HL-60/S4 treated with retinoic acid at 250 ng/mL for 4 days and 3 days (cell line): Measurements from ENCODE around the gene INVS.
"Not testable (repeated sequence)": the region's sequence is repeated elsewhere in the genome, so short reads cannot be mapped to it uniquely, and the experiment has no call there.

Source experiments
- in situ Hi-C: fragments of 300-500 bp; cut with MboI; formaldehyde crosslinking; loops from 2 replicates; pipeline ENCODE4 v1.7.0; 2022; ENCODE audit warnings: low sequenced_read_pairs

The INVS gene

DNA sequence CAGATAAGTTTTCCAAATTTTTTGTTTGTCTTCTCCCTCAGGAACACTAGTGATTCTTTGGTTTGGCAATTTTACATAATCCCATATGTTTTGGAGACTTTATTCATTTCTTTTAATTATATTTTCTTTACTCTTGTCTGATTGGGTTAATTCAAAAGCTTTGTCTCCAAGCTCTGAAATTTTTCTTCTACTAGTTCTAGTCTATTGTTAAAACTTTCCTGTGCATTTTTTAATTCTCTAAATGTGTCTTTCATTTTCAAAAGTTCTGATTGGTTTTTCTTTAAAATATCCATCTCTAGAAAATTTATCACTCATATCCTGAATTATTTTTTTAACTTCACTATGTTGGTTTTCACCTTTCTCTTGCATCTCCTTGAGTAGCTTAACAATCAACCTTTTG is 92.2 kb downstream of the INVS start:
- in situ Hi-C loops: no loop called here

DNA sequence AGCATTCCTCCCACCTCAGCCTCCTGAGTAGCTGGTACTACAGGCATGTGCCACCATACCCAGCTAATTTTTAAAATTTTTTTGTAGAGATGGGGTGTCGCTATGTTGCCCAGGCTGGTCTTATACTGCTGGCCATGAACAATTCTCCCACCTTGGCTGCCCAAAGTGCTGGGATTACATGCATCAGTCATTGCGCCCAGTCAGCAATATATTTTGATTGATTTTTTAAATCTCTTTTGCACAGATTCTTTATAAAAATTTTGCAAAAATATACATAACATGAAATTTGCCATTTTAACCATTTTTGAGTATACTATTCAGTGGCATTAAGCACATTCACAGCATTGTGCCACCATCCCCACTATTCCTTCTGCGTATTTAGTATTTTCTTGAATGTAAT is 94.0 kb downstream of the INVS start:
- in situ Hi-C loops: no loop called here

DNA sequence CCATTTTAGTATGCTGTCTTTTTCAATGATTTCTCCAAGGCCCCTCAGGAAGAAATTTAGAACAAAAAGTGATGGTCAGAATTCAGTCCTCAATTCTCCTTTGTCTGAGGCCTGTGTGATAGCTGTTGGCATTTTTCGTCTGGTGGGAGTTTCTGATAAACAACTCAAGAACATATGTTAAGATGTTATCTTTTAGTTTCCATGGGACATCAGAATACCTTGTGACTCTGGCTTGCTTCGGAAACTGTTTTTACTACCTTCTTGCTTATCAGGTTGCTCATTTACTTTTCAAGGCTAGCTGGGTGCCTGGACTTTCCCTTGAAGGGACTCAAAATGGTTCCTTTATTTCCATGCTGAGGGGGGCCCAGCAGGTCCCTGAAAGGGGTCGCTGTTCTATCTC is 97.2 kb downstream of the INVS start:
- in situ Hi-C loops: no loop called here

DNA sequence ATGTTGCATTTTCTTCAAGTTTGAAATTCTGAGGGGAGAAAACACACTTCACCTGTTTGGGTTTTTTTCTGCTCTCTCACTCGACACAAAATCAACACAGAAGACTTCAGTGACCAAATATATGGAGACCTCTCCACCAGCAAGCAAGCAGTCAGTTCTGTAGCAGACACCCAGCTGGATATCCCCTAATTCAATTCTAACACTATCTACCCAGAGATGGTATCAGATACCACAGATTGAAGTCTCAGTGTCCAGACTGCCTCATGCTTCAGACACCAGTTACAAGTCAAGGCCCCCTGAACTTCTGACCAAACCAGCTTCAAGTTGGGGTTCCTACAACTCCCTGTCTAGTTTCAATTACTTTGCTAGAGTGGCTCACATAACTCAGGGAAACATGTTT is 97.8 kb downstream of the INVS start:
- in situ Hi-C loops: no loop called here

DNA sequence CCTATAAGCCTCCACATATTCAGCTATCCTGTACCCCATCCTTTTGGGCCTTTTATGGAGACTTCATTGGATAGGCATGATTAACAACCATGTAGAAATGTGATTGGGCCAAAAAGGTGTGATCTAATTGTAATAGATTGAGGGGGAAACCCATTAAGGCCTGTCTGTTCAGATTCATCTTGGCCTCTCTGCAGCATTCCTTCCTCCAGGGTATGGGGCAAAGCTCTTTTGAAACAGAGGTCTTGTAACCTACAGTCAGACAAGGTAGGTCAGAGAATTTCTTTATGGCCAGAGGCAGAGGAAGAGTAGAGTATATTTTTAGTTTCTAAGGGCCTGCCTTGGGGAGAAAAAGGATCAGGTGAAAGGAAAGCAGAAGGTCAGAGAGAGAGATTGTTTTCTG is 98.5 kb downstream of the INVS start:
- in situ Hi-C loops: no loop called here

DNA sequence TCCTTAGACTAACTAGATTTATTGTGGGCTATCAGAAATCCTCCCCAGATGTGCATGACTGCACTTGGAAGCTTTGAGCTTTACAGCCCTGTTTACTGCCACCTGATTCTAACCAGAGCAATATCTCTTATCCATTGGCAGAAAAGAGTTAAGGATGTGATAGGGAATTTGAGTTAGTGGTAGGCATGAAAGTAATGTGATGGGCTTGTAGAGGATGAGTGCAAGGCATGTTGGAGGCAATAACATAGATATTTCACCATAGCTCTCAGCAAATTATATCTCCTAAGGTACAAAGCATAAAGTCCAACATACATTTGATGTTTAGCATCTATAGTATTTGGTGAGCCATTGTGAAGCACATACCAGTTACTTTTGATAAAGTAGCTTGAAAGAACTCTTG is 103.8 kb downstream of the INVS start:
- in situ Hi-C loops: no loop called here

DNA sequence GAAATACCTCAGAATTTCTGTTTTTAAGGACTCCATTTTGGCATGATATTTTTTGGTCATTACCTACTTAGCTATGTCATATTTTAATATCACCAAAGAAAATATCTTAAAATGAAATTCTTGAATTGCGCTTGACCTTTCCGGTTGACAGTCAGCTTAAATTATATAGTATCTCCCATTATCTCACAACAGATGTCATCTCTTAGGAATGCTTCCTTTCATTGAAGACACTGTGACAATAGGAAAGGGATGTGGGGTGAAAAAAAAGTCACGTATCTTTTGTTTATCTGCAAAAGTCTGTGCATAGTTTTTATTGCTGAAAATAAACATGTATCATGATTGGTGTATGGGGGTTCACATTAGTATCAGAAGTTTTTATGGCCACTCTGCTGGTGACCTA is 105.8 kb downstream of the INVS start:
- in situ Hi-C loops: no loop called here

DNA sequence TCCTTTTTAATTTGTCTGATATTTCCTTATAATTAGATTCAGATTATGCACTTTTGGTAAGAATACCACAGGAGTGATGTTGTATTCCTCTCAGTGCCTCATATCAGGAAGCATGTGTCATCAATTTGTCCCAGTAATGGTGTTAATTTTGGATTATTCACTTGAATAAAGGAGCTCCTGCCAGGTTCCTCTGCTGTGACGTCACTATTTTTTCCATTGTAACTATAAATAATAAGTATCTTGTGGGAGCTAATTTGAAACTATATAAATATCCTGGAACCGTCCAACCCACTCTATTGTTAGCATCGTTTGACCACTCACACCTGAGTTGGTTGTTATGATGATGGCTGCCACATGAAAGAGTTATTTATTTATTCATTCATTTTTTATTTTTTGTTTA is 107.9 kb downstream of the INVS start:
- in situ Hi-C loops: no loop called here

DNA sequence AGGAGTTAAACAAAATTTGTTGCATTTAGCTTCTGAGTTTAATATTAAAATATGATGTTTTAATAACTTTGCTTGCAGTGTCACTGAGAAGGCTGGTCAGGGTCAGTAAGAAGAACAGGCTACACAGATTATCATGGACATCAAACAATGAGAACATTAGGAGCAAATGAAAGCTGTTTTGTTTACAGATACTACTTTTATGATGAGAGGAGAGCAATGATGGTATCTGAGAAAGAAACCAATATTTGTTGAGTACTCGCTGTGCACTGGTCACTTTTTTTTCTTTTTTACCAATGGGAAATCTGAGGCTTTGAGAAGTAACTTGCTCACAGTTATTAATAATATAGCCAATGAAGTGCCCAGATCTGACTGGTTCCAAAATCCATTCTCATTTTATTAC is 109.6 kb downstream of the INVS start:
- in situ Hi-C loops: no loop called here

DNA sequence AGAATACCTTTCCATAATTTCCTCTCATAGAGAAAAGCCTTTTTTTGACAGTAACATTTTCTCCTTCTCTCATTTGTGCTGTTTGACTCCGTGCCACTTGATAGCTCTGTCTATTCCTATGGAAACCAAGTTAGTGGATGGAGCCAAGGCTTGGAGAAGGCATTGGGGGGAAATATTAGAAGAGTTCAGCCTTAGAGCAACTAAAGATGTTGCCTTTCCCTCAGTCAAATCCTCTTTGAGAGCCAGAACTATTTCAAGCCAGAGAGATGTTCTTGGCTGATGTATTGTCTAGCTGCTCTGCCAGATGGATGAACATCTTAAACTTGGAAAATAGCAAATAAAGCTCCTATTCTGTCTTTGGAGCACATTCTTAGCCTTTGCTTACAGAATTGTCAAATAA is 112.4 kb downstream of the INVS start:
- in situ Hi-C loops: no loop called here

DNA sequence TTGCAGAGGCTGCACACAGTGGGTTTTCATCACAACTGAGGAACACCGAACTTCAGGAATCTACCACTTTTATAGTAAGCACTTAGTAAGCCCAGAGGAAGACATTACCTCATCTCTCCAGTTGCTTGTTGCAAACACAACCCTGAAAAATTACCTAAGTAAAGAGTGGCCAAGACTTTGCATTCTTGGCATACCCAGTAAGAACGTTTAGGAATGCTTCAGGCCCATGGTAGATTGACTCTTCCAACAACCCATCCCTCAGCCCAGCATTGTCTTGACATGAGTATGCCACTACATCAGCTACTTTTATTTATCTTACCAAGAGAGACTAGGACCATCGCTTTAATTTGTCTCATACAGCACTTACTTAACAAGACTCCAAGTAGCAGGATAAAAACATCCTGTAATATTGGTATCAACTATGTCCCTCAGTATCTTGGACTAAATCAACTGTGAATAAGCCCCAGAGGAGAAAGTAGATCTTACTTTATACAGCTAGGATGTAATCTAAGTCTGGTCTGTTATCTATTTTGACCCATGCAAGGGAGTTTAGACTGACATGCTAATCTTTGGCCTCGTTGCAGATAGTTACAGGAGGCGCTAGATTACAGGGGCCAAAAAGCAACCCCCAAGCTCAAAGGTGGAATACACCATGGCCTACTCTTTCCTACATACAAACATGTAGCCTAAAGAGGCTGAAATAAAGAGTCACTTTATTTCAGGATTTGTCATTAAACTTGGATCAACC is 114.9 kb downstream of the INVS start:
- in situ Hi-C loops: no loop called here

DNA sequence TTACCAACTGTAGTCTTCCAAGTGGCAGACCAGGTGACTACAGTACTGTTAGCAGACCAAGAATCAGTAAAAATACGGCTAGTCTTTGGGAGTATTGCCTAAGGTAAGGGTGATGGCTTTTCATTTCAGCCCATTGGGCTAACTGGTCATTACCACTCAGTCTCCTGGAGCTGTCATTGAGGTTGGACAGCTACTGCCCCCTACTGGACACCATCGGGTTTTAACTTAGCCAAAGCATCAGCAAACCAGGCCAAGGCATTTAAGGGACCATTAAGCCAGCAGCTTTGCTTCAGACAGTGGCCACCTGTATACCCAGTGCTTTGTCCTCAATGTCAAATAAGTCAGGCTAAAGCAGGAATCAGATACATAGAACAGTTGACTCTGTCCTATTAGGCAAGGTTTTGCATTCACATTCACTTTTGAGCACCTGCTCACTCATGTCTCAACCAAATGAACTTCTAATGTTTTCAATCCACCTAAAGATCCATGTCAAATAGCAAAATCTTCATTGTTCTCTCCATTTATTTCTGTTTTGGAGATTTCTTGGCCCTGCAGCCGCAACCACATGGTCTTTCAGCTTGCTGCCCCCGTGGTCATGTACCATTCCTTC is 117.2 kb downstream of the INVS start:
- in situ Hi-C loops: no loop called here

DNA sequence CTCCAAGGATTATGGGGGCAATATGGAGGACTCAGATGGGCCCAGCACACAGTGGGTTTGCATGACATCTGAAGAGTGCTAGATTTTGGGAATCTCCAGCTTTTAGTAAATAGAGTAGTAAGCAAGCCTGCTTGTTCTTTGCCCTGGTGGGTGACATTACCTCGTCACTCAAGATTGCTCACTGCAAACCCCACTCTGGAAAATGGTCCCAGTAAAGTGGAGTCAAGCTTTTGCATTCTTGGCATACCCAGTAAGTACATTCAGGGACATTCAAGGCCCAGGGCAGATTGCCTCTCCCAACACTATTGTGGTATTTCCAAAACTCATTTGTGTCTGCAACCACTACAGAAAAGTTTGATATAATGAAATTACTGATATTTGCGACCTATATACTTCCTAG is 118.5 kb downstream of the INVS start:
- in situ Hi-C loops: no loop called here

DNA sequence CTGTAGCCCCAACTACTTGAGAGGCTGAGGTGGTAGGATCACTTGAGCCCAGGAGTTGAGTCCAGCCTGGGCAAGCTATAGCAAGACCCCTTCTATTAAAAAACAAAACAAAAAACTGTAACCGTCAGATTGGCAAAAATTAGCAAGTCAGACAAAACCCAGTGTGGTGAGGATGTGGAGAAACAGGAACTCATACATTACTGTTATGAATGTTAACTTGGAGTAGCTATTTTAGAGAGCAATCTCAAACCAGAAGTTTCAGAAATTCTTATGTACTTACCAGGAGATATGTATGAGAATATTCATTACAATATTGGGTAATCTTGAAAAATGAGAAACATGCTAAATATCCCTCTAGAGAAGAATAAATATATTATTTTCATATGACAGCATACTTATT is 120.3 kb downstream of the INVS start:
- in situ Hi-C loops: no loop called here

DNA sequence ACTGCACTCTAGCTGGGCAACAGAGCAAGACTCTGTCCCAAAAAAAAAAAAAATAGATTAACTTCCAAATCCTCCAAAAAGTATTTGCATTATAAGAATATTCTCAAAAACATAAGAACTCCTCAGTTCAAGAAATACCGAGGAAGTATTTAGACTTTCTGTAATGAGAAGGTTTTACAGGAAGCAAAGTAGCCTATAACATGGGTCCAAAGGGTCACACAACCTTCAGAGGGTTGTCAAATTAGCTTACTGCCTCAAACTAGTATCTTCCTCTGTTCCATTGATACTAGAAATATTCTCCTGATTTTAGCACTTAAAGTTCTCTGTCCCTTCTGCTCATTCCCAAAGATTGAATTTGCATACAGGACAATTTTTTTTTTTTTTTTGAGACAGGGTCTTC is 121.9 kb downstream of the INVS start:
- in situ Hi-C loops: no loop called here

DNA sequence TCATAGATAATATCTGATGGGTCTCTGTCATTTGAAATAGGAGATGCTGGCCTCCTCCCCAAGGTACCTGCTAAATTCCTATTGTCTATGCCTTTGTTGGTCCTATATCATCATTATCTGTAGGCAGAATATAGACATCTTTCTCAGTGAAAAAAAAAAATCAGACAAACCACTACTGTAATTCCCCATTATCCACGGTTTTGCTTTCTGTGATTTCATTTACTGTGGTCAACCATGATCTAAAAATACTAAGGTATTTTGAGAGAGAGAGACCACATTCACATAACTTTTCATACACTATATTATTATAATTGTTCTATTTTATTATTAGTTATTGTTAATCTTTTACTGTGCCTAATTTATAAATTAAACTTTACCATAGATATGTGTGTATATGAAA is 122.5 kb downstream of the INVS start:
- in situ Hi-C loops: no loop called here

DNA sequence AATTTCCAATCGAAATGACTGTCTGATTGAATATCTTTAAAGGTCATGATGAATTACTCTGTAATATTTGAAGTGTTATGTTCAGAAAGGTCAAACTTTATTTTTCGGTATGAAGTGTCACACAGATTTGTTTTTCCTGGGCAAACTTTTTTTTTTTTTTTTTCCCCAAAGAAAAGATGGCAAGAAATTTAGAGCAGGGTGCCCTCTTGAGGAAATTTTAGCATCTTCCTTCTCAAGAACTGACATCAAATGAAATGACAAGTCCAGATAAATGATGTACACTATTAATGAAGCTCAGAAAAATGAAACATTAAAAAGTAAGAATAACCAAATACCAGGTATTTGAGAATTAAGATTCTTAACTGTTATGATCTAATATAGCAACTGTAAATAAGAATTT is 123.6 kb downstream of the INVS start:
- in situ Hi-C loops: no loop called here

DNA sequence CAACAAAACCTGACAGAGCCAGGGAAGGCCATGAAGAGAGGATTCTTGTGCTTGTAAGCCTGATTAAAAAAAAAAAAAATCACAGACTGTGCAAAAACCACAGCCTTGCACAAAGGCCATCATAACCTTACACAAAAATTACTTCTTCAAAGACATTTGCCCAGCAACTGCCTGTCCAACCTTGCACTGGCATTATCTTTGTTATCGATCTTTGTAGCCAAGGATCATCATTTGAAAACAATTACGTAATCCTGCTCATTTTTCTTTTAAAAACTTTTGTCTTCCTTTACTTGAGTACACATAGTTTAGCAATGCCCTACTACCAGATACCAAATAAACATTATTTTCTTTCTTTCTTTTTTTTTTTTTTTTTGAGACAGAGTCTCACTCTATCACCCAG is 128.6 kb downstream of the INVS start:
- in situ Hi-C loops: no loop called here

DNA sequence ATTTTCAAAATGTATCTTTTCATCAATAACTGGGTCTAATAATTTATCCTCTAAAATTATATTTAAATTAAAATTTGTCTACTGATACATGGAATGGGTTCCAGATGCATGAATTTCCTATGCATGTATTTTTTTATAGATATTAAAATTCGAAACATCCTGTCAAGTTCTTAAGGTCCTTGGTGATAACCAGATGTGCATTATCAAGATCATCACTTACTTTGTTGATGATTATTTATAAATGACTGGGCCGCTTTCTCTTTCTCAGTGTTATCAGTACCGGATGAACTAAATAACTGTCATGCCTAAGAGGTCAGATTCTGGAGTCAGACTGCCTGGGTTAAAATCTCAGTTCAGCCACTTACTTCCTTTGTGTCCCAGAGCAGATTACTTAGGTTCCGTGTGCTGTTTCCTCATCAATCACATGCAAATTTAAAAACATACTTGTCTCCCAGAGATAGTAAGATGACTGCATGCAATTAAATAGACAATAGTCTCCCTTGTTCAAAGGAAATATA is 129.4 kb downstream of the INVS start:
- in situ Hi-C loops: no loop called here

DNA sequence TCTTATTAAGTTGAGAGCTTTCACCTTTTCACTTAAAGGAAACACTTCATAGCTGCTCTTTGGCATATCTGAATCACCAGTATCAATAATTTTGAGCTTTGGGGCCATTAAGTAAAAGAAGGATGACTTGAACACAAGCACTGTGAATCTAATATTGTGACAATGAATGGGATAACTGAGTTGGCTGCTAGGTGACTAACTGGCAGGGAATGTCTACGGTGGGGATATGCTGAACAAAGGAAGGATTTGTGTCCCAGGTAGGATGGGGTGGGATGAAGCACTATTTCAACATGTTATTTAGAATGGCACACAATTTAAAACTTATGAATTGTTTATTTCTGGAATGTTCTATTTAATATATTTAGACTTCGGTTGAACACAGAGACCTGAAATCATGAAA is 130.1 kb downstream of the INVS start:
- in situ Hi-C loops: no loop called here

DNA sequence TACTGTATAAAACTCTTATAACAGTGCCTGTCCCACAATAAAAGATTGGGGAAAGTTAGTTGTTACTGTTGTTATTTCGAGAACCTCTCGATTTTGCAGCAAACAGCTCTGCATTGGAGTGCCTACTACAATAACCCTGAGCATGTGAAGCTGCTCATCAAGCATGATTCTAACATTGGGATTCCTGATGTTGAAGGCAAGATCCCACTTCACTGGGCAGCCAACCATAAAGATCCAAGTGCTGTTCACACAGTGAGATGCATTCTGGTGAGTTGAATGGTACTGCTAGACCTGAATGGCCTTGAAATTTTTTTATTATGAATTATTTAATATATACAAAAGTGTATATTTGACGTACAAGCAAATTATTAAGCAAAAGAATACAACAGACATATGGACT is 130.5 kb downstream of the INVS start:
- in situ Hi-C loops: no loop called here

DNA sequence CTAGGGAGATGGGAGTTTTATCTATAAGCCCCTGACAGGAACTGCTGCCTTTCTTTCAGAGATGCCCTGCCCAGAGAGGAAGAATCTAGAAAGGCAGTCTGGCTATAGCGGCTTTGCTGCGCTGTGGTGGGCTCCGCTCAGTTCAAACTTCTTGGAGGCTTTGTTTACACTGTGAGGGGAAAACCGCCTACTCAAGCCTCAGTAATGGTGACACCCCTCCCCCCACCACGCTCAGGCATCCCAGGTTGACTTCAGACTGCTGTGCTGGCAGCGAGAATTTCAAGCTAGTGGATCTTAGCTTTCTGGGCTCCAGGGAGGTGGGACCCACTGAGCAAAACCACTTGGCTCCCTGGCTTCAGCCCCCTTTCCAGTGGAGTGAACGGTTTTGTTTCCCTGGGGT is 137.9 kb downstream of the INVS start:
- in situ Hi-C loops: not testable (repeated sequence)

DNA sequence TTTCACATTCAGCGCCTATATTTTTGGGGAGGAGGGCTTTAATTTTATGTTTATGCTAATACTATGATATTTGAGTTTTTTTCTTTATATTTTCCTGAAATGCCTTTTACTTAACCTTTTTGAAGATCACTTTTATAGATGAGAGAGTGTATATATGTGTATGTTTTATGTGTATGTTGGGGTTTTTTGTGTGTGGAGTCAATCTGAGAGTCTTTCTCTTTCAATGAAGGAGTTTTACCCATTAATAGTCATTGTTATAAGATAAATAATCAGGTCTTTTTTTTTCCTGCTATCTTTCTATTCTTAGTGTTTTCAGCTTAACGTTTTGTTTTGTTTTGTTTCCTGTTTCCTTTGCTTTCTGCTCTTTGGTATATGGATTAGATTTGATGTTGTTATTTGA is 141.5 kb downstream of the INVS start:
- in situ Hi-C loops: no loop called here
